GM19468 (cell line): ENCODE data around the gene ADGRL2.

Source experiments
- ATAC-seq: cut with Tn5 transposase; IDR thresholded peaks from one replicate; pipeline ENCODE4 v1.9.1; 2021; ENCODE audit warnings: mild to moderate bottlenecking, moderate library complexity, moderate number of reproducible peaks; ENCODE audit not compliant: unreplicated experiment; ENCODE audit errors: extremely low read depth

The ADGRL2 gene

DNA sequence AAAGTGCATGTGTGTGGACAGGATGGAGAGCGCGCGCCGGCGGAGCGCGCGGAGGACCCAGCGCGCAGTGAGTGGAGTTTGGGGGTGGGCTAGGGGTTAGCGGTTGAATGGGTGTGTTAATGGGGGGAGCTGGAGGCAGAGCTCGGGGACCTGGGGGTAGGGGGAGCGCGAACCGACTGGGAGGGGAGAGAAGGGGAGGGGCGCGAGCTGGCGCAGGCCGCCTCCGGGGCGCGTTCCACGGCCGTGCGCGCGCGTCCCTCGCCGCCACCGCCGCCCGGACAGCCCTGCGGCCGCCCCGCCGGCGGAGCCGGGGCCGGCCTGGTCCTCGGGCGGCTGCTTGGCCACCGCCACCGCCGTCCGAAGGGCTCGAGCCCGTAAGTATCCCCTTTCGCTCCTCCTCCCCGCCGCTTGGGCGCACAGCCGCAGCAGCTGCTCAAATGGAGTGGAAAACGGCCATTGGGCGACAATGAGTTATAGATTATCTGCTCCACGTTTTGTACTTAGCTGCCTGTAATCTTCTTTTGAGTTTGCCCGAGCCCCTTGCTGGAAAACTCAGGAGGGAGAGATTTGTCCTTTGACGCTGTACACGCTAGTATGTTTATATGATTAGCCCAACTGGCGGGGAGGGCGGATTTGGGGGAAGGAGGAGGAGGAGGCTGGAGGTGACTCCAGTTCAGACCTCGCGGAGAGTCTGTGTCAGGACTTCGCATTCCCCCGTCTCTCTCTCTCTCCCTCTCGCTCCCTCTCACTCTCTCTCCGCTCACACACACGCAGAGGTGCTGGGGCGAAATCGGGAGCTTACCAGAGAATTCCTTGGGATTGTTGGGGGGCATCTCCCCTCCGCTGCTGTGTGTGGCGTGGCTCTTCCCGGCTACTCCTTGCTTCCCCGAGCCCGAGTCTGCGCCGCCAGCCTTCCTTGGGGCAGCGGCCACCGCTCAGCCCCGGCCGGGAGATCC lies at the start of gene ADGRL2:
Gene ADGRL2 (plus strand): TSS at position 240 of the 956 bp plus-strand sequence. CDS start 36,051 bp downstream, outside the sequence.
- ATAC-seq, result no peak

DNA sequence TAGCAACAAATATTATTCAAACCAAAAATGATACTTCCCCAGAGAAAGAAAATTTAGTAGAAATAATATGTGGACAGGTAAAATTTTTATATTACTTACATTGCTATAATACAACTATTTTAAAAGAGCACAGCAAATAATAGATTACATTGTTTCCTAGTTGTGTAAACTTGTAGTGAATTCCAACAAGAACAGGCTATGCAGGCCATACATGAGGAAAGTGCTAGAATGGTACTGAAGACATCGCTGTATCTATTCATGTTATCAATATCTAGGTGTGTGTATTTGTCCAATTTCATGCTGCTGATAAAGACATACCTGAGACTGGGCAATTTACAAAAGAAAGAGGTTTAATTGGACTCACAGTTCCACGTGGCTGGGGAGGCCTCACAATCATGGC lies 47.9 kb upstream of the ADGRL2 start:
- no peak for ATAC-seq

DNA sequence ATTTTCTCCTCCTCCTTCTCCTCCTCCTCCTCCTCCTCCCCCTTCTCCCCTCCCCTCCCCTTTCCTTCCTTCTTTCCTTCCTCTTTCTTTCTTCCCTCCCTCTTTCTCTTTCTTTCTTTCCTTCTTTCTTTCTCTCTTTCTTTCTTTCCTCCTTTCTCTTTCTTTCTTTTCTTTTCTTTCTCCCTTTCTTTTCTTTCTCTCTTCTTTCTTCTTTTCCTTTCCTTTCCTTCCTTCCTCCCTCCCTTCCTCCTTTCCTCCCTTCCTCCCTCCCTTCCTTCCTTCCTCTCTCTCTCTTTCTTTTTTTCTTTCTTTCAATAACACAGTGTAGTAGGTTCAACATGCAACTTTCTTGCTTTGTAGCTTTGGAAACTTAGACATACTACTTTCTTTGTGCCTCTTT lies 46.3 kb upstream of the ADGRL2 start:
- no peak for ATAC-seq

DNA sequence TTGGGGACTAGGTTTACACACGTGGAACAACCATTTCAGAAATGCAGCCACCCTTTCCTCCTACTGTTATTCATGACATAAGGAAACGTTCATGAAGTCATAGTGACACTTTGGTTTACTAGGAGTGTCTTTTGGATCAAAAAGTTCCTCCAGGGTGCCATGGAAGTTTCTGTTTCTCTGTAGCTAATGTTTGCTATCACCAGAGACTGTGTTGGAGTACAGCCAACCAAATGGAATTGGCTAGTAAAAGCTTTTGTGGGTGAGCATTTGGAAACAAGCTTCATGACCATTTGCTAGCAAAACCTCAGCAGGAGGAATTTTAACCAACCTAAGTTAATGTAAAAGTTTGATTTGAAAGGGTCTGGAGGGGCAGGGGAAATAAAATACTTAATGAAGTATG lies 43.9 kb upstream of the ADGRL2 start:
- ATAC-seq, result no peak

DNA sequence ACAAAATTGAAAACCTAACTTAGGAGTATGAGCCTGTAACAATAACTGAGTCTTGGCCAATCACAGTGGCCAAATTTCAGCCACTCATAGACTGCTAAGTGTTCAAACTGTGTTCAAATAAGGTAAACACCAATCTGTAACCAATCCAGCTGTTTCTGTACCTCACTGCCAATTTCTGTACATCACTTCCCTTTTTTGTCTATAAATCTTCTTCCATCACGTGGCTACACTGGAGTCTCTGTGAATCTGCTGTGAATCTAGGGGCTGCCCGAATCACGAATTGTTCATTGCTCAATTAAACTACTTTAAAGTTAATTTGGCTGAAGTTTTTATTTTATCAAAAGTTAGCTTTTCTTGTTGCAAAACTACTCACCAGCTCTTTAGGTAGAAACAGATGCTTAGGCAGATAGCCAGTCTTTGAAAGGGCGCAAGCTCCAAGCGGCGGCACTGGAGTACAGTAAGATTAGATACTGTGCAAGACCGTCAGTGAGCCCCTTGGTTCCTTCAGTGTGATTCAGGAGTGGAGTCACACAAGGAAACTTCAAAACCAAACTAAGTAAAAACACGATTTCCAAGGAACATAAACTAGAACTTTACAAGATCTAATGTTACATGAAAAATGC lies 43.2 kb upstream of the ADGRL2 start:
- no peak for ATAC-seq

DNA sequence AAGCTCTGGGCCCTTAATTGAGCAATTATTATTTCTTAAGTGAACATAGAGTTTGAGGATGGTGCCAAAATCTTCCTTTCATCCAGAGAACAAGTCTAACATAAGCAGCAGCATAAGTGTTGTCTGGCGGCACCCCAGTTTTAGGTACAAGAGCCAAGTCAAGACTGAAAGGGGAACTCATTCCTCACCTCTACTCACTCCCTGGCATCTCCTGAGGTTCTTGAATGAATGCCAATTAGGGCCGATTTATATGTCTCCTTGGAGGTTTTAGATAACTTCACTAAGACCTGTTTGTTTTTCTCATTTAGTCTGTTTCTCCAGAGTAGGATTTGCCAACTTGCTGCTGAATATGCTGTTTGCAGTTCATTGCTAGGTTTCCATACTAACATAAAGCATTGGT lies 42.6 kb upstream of the ADGRL2 start:
- no peak for ATAC-seq

DNA sequence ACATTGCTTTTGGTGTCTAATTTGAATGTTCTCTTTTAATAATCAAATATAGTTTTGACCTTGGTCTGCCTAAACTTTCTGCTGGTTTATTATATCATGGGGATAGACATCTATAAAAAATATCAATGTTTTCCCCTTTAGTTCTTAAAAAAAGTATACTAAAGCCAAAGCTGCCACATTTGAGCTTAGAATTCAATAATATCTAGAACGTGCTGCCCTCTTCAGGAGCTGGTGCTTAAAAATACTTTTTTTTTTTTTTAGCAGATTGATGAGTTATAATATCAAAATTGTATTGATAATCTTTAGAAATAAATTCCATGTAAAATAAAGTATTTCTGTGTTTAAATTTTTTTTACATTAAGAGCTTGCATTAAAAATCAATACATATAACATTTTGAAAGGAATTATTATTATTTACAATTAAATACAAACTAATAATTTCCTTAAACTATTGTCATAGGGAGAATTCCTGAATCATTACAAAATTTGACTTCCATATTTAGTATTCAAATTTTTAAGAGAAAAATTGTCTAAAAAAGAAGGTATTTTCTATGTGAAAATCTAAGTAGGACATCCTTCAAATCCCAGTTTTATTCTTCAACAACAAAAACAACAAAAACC lies 40.1 kb upstream of the ADGRL2 start:
- no peak for ATAC-seq

- ATAC-seq, result no peak
These were observed 25.2 kb upstream of the ADGRL2 start for GRCh38 chr1:81775510-81775909.

DNA sequence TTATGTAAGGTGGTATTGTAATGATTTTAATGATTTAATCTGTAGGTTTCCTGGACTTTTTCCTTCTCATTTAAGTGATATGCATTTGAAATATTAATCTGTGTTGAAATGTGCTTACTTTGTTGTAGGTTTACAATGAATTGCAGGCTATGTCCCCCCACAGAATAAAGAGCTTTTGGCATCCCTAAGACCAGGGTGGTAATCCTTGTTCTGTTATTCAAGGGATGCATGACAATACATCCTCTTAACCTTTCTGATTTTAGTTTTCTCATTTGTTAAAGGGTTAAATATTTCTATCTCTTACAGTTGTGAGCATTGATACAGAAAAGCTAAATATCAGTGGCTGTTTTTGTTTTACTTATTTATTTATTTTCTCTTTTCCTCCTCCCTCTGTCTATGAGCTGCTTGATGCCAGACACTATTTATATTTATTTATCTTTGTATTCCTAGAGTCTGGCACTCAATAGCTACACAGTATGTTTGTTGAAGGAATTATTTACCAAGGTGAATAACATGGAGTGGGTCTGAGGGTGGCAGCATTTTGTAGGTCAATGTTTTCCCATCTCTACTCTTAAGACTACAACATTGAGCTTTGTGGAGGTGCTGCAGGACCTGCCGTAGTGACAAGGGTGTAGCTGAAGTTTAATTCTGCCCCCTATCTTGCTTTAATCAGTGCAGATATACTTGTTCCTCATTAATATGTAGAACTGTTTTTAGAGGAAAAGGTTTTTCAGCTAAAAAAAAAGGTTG lies 19.9 kb upstream of the ADGRL2 start:
- no peak for ATAC-seq

DNA sequence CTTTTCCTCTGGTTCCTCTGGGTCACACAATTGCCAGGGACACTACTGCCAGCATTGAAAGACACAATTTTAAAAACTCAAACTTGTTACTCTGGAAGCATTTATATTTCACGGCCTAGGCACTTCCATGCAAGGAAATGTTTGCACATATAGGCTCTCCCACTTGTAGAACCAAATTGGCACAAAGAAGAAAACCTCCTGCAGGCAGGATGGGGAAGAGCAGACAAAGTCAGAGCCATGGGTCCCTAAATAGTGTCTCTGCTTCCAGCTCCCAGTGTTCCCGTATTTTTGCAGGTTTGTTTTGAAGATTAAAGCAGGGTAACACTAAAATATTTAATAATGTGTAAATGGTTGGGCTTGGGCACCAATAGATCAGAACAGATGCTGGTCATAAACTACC lies 19.0 kb upstream of the ADGRL2 start:
- no peak for ATAC-seq

- ATAC-seq, result no peak
These were observed 8.6 kb upstream of the ADGRL2 start for GRCh38 chr1:81792184-81792583.

- no peak for ATAC-seq
These were observed 3.0 kb upstream of the ADGRL2 start for GRCh38 chr1:81797701-81798100.

- no peak for ATAC-seq
These were observed 617 bp upstream of the ADGRL2 start for GRCh38 chr1:81799939-81800694.

DNA sequence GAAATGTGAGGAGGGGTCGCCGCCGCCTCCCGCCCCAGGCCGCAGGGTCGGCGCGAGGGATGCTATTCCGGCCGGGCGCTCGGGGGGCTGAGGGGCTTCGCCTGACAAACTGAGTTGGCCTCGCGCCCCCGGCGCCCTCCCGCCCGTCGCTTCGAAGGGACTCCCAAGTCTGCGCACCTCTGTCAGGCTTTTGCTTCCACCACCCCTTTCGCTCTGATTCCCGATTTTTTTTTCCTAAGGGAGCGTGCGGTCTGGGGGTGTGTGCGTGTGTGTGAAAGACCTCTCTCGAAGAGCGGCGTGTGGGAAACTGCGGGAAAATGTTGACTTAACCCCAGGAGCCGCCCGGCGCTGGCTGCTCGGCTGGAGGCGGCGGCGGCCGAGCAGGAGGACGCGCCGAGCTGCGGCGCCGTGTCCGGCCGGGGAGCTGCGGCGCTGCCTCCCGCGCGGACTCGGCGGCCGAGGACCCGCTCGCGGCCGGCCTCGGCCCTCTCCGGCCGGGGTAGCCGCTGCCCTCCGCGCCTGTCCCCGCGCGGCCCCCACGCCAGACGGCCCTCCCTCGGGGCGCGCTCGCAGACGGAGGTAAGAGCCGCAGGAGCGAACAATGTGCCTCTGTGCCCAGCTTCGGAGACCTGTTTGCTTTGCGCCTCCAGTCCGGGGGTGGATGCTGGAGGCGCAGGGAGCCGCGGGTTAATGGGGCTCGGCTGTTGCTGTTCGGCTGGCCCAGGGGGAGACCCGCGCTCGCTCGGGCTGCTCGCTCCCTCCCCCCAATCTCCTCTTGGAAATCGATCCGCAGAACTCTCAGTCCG lies 1.1 kb downstream of the ADGRL2 start:
- ATAC-seq, result no peak

DNA sequence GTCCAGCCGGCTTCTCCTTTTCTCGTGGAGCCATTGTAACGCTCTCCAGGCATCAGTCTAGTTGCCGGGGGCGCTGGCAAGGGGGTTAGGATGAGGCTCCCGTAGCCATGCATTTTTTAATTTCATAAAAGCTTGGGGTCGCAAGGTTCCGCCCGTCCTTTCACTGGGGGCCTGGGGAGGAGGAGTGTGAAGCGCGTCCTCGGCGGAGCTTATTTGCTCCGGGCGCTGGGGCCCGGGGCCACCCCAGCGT lies 1.6 kb downstream of the ADGRL2 start:
- no peak for ATAC-seq

GRCh38 chr1:81802707-81803430 lies 2.1 kb downstream of the ADGRL2 start:
- no peak for ATAC-seq

GRCh38 chr1:81803431-81804110 lies 2.8 kb downstream of the ADGRL2 start:
- no peak for ATAC-seq

GRCh38 chr1:81804312-81804711 lies 3.6 kb downstream of the ADGRL2 start:
- ATAC-seq, result no peak
